GM18909 (cell line): ENCODE data around the gene CLEC17A.

Experiments used
- ATAC-seq: cut with Tn5 transposase; IDR thresholded peaks from one replicate; pipeline ENCODE4 v1.9.1; 2021; ENCODE audit warnings: mild to moderate bottlenecking; ENCODE audit not compliant: unreplicated experiment, poor library complexity

CLEC17A gene

GRCh38 chr19:14639536-14640277 lies 56.8 kb downstream of the CLEC17A start:
- ATAC-seq = no peak

GRCh38 chr19:14648506-14648905 lies 65.6 kb downstream of the CLEC17A start:
- no peak for ATAC-seq

DNA sequence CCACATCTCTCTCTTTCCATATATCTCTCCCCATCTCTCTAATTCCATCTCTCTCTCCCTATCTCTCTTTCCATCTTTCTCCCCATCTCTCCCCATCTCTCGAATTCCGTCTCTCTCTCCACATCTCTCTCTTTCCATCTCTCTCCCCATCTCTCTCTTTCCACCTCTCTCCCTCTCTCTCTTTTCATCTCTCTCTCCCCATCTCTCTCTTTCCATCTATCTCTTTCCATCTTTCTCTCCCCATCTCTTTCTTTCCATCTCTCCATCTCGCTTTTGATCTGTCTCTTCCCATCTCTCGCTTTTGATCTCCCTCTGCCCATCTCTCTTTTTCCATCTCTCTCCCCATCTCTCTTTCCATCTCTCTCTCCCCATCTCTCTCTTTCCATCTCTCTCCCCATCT lies 66.1 kb downstream of the CLEC17A start:
- no peak for ATAC-seq

DNA sequence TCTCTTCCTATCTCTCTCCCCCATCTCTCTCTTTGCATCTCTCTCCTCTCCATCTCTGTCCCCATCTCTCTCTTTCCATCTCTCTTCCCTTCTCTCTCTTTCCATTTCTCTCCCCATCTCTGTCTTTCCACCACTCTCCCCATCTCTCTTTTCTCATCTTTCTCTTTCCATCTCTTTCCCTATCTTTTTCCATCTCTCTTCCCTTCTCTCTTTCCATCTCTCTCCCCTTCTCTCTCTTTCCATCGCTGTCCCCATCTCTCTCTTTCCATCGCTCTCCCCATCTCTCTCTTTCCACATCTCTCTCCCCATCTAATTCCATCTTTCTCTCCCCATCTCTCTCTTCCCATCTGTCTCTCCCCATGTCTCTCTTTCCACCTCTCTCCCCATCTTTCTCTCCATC lies 67.3 kb downstream of the CLEC17A start:
- ATAC-seq = no peak

DNA sequence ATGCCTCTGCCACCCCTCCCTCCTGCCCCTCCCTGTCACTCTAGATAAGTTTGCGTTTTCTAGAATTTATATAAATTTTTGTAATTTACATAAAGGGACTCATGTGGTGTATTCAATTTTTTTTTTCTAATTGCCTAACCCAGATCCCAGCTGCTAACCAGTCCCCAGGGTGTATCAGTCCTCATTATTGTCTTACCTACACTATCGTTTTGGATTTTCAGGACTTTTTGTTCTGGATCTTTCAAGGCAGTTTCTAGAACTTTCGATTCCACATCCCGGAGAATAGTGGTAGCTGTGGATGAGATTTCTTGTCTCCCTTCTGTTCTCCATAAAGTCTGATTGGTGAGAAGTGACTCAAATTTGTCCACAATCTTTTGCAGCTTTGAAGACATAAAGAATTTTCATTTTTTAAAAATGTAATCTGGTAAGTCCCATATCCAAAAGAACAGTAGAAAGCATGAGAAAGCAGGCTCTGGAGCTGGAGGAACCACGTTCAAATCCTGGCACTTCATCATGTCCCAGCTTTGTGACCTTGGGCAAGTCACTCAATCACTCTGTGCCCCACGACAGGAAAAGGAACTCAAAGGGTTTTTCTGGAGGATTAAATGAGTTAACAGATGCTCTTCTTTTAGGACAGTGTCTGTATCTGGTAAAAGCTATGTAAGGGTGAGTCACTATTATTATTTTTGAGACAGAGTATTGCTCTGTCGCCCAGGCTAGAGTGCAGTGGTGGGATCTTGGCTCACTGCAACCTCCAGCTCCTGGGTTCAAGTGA lies 72.1 kb downstream of the CLEC17A start:
- no peak for ATAC-seq

- no peak for ATAC-seq
These were observed 72.8 kb downstream of the CLEC17A start for GRCh38 chr19:14655726-14656125.

GRCh38 chr19:14659874-14660489 lies 77.1 kb downstream of the CLEC17A start:
- no peak for ATAC-seq

DNA sequence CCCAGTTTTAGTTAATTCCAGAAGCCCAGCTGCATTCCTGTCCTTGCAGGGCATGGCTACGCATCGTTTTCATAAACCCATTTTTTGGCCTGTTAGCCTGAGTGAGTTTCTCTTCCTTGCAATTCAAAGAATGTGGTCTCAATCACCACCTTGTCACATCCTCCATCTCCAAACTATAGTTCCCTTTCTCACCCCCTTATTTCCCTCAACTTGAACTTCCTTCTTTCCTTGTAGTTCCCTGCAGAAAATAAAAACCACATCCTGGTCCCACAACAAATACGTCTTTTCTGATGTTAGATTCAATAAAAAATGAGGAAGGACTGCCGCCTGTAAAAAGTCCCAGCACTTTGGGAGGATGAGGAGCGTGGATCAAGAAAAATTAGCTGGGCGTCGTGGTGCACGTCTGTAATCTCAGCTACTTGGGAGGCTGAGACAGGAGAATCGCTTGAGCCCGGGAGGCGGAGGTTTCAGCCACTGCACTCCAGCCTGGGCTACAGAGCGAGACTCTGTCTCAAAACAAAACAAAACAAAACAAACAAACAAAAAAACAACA lies 78.6 kb downstream of the CLEC17A start:
- ATAC-seq = no peak
